Raji (cell line): ENCODE data around the gene CUEDC1.

ENCODE experiments used
- POLR2A ChIP-seq: IDR thresholded peaks from 2 replicates; pipeline ENCODE4 v1.6.1; 2011; ENCODE audit warnings: low read depth, low read length, control low read depth; ENCODE audit not compliant: insufficient read depth

The CUEDC1 gene

GRCh38 chr17:57861790-57862693, 93.2 kb downstream of the CUEDC1 start:
- no peak for TF ChIP-seq POLR2A

- TF ChIP-seq POLR2A = no peak
These were observed 94.0 kb downstream of the CUEDC1 start for GRCh38 chr17:57861000-57861789.

- no peak for TF ChIP-seq POLR2A
These were observed 94.7 kb downstream of the CUEDC1 start for GRCh38 chr17:57860414-57860999.

GRCh38 chr17:57859601-57860413, 95.4 kb downstream of the CUEDC1 start:
- TF ChIP-seq POLR2A = no peak

GRCh38 chr17:57858838-57859237, 96.4 kb downstream of the CUEDC1 start:
- no peak for TF ChIP-seq POLR2A

GRCh38 chr17:57856792-57857620, 98.2 kb downstream of the CUEDC1 start:
- TF ChIP-seq POLR2A = no peak

GRCh38 chr17:57855391-57856035, 99.7 kb downstream of the CUEDC1 start:
- no peak for TF ChIP-seq POLR2A

GRCh38 chr17:57853695-57854094, 101.5 kb downstream of the CUEDC1 start:
- no peak for TF ChIP-seq POLR2A

- no peak for TF ChIP-seq POLR2A
These were observed 102.3 kb downstream of the CUEDC1 start for GRCh38 chr17:57852955-57853328.

GRCh38 chr17:57852092-57852954, 102.9 kb downstream of the CUEDC1 start:
- no peak for TF ChIP-seq POLR2A

GRCh38 chr17:57849874-57850754, 105.1 kb downstream of the CUEDC1 start, which contains the start of gene MRPS23:
Gene MRPS23, minus strand, starts transcription at chr17:57850044. Its CDS starts 34 bp downstream, at chr17:57850010.
- TF ChIP-seq POLR2A = peak; percentile 94
